Neural cell (in vitro differentiated cells): ENCODE results near the gene CFAP43. TPM values are rescaled to one million over a fixed set of nuclear protein-coding genes. Genes with fewer than 3 reads are reported as not detected.

Experiments
- H2AFZ ChIP-seq: fragments of 200-600, 300-800 bp; sonication (generic), shearing (Covaris generic); 2 replicates; pipeline ENCODE4 v1.6.0; 2014; ENCODE audit warnings: low read depth, mild to moderate bottlenecking, antibody characterized with exemption, low read length, moderate library complexity
- H3F3A ChIP-seq: fragments of 200-600 bp; shearing (Covaris generic); 2 replicates; pipeline ENCODE4 v1.6.1; 2016; ENCODE audit warnings: mild to moderate bottlenecking, moderate library complexity, mixed read lengths, antibody characterized with exemption, low read length; ENCODE audit not compliant: insufficient read depth, poor library complexity, severe bottlenecking
- H3K27ac ChIP-seq: fragments of 200-600, 300-800 bp; sonication (generic), shearing (Covaris generic); 2 replicates; pipeline ENCODE4 v1.5.1; 2014; ENCODE audit warnings: mild to moderate bottlenecking, low read length, moderate library complexity
- H3K27me3 ChIP-seq: fragments of 300-800, 200-600 bp; sonication (generic), shearing (Covaris generic); 2 replicates; pipeline ENCODE4 v1.6.0; 2014; ENCODE audit warnings: mild to moderate bottlenecking, low read depth, low read length, moderate library complexity; ENCODE audit not compliant: insufficient read depth
- H3K36me3 ChIP-seq: fragments of 300-800, 200-600 bp; sonication (generic), shearing (Covaris generic); 2 replicates; pipeline ENCODE4 v1.5.1; 2014; ENCODE audit warnings: mild to moderate bottlenecking, antibody characterized with exemption, low read length, moderate library complexity; ENCODE audit not compliant: insufficient read depth
- H3K4me2 ChIP-seq: fragments of 300-800, 200-600 bp; sonication (generic), shearing (Covaris generic); 2 replicates; pipeline ENCODE4 v1.6.0; 2014; ENCODE audit warnings: mild to moderate bottlenecking, low read length
- H3K4me3 ChIP-seq: fragments of 300-800, 200-600 bp; sonication (generic), shearing (Covaris generic); 2 replicates; pipeline ENCODE4 v1.5.1; 2014; ENCODE audit warnings: mild to moderate bottlenecking, low read length, moderate library complexity
- H3K79me2 ChIP-seq: fragments of 200-600 bp; shearing (Covaris generic); replicated peaks from 2 replicates; pipeline ENCODE4 v1.6.0; 2014; ENCODE audit warnings: mild to moderate bottlenecking, low read length, moderate library complexity; ENCODE audit not compliant: insufficient read depth
- H3K9ac ChIP-seq: fragments of 300-800, 200-600 bp; sonication (generic), shearing (Covaris generic); 2 replicates; pipeline ENCODE4 v1.6.1; 2016; ENCODE audit warnings: mild to moderate bottlenecking, low read length, mixed read lengths
- H3K9me2 ChIP-seq: fragments of 200-600 bp; shearing (Covaris generic); 2 replicates; pipeline ENCODE4 v1.6.1; 2016; ENCODE audit warnings: mild to moderate bottlenecking, low read length, mixed read lengths; ENCODE audit not compliant: insufficient read depth
- H3K9me3 ChIP-seq: fragments of 200-600, 300-800 bp; sonication (generic), shearing (Covaris generic); 2 replicates; pipeline ENCODE4 v1.6.1; 2016; ENCODE audit warnings: mild to moderate bottlenecking, mixed run types, low read length, moderate library complexity, mixed read lengths
- H4K20me1 ChIP-seq: fragments of 200-600 bp; shearing (Covaris generic); 2 replicates; pipeline ENCODE4 v1.6.1; 2016; ENCODE audit warnings: mild to moderate bottlenecking, mixed run types; ENCODE audit not compliant: insufficient read depth
- EP300 ChIP-seq: fragments of 450-650 bp; conservative IDR thresholded peaks from 2 replicates; pipeline ENCODE4 v1.6.1; 2014; ENCODE audit warnings: antibody characterized with exemption, mild to moderate bottlenecking, moderate library complexity; ENCODE audit not compliant: poor library complexity, severe bottlenecking
- EZH2 ChIP-seq: fragments of 200-600, 300-800 bp; shearing (Covaris generic), sonication (generic); IDR thresholded peaks from 2 replicates; pipeline ENCODE4 v1.6.1; 2014; ENCODE audit warnings: antibody characterized with exemption, low read length, borderline replicate concordance, mild to moderate bottlenecking; ENCODE audit not compliant: insufficient read depth, poor library complexity, severe bottlenecking
- MXI1 ChIP-seq: fragments of 450-650 bp; conservative IDR thresholded peaks from 2 replicates; pipeline ENCODE4 v1.6.1; 2014; ENCODE audit warnings: antibody characterized with exemption, mild to moderate bottlenecking; ENCODE audit not compliant: poor library complexity, severe bottlenecking
- POLR2AphosphoS5 ChIP-seq: IDR thresholded peaks from 2 replicates; pipeline ENCODE4 v1.6.1; 2012
- RAD21 ChIP-seq: fragments of 450-650 bp; conservative IDR thresholded peaks from 2 replicates; pipeline ENCODE4 v1.6.1; 2014; ENCODE audit warnings: antibody characterized with exemption, mild to moderate bottlenecking, moderate library complexity
- SMC3 ChIP-seq: fragments of 450-650 bp; conservative IDR thresholded peaks from 2 replicates; pipeline ENCODE4 v1.6.1; 2014; ENCODE audit warnings: antibody characterized with exemption, mild to moderate bottlenecking, moderate library complexity; ENCODE audit not compliant: poor library complexity
- TAF1 ChIP-seq: IDR thresholded peaks from 2 replicates; pipeline ENCODE4 v1.6.1; 2012; ENCODE audit warnings: low read depth
- polyA plus RNA-seq: library from polyadenylated mRNA; depleted of rRNA; stranded (reverse); fragments of >200 nt; gene quantifications from 2 replicates; pipeline ENCODE4 v1.2.3, GENCODE V29; 2014
- TF ChIP-seq, protein P1 (sequence below): fragments of 450-650 bp; IDR thresholded peaks from 2 replicates; pipeline ENCODE4 v1.5.1; 2014; ENCODE audit warnings: antibody characterized with exemption, mild to moderate bottlenecking, moderate library complexity; ENCODE audit not compliant: poor library complexity, severe bottlenecking
- TF ChIP-seq, protein P2 (sequence below): IDR thresholded peaks from 2 replicates; pipeline ENCODE4 v1.6.1; 2012; ENCODE audit warnings: borderline replicate concordance

Gene CFAP43
- polyA plus RNA-seq, 1 donor from 2014 or later = 5.0 TPM

DNA sequence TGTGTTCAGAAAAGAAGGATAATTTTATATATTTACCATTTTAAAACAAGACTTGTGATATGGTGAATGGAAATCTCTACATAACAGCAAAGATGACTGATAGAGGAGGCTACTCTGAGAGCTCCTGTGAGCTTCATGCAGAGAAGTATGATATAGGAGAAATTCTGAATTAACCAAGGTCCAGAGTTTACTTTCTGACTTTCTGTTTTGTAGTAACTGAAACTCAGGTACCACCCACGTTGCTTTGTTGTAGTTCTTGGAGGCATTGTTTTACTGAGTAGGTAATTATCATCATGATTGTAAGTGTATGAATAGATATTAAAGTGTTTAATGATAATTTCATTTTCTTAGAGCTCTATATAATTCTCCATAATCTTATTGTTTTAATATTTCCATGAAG lies 128.2 kb downstream of the CFAP43 start:
- no peak overlapping the region for H2AFZ ChIP-seq
- no peaks in the 10 kb centered on the region for H3K9me2 ChIP-seq
- no peak overlapping the region for H3K4me3 ChIP-seq
- H3F3A ChIP-seq = no peaks in the 10 kb centered on the region
- no peak overlapping the region for H3K4me2 ChIP-seq
- no peaks in the 10 kb centered on the region for H3K27me3 ChIP-seq
- TF ChIP-seq SMC3 = no peak
- TF ChIP-seq EP300 = no peak
- no peak for TF ChIP-seq POLR2AphosphoS5
- no peak for TF ChIP-seq MXI1
- TF ChIP-seq, protein P1, sequence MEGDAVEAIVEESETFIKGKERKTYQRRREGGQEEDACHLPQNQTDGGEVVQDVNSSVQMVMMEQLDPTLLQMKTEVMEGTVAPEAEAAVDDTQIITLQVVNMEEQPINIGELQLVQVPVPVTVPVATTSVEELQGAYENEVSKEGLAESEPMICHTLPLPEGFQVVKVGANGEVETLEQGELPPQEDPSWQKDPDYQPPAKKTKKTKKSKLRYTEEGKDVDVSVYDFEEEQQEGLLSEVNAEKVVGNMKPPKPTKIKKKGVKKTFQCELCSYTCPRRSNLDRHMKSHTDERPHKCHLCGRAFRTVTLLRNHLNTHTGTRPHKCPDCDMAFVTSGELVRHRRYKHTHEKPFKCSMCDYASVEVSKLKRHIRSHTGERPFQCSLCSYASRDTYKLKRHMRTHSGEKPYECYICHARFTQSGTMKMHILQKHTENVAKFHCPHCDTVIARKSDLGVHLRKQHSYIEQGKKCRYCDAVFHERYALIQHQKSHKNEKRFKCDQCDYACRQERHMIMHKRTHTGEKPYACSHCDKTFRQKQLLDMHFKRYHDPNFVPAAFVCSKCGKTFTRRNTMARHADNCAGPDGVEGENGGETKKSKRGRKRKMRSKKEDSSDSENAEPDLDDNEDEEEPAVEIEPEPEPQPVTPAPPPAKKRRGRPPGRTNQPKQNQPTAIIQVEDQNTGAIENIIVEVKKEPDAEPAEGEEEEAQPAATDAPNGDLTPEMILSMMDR = no peak
- no peak for TF ChIP-seq RAD21
- no peak for TF ChIP-seq EZH2
- TF ChIP-seq, protein P2, sequence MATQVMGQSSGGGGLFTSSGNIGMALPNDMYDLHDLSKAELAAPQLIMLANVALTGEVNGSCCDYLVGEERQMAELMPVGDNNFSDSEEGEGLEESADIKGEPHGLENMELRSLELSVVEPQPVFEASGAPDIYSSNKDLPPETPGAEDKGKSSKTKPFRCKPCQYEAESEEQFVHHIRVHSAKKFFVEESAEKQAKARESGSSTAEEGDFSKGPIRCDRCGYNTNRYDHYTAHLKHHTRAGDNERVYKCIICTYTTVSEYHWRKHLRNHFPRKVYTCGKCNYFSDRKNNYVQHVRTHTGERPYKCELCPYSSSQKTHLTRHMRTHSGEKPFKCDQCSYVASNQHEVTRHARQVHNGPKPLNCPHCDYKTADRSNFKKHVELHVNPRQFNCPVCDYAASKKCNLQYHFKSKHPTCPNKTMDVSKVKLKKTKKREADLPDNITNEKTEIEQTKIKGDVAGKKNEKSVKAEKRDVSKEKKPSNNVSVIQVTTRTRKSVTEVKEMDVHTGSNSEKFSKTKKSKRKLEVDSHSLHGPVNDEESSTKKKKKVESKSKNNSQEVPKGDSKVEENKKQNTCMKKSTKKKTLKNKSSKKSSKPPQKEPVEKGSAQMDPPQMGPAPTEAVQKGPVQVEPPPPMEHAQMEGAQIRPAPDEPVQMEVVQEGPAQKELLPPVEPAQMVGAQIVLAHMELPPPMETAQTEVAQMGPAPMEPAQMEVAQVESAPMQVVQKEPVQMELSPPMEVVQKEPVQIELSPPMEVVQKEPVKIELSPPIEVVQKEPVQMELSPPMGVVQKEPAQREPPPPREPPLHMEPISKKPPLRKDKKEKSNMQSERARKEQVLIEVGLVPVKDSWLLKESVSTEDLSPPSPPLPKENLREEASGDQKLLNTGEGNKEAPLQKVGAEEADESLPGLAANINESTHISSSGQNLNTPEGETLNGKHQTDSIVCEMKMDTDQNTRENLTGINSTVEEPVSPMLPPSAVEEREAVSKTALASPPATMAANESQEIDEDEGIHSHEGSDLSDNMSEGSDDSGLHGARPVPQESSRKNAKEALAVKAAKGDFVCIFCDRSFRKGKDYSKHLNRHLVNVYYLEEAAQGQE = no peak
- TF ChIP-seq TAF1 = no peak
- H3K9ac ChIP-seq = no peak overlapping the region
- no peaks in the 10 kb centered on the region for H4K20me1 ChIP-seq
- H3K27ac ChIP-seq = no peak overlapping the region
- H3K36me3 ChIP-seq = no peaks in the 10 kb centered on the region
- H3K79me2 ChIP-seq = no peaks in the 10 kb centered on the region
- H3K9me3 ChIP-seq = peaks cover 4% of the 10 kb centered on the region

DNA sequence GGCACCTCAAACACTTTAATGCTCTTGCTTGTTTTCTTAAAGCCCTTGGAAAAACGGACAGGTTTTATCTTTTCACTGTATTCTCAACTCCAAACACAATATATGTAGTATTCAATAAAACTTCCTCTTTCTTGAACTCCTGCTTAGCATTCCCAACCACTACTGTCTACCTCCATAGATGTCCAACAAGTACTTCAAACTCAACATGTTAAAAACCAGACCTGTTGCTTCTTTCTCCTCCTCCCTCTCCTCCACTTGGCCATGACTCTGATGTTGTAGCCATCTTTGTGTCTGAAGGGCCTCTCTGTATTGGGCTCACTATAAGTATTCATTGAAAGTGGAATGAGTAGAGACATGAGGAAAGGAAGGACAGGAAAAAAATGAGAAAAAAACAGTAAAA lies 130.3 kb downstream of the CFAP43 start:
- Histone ChIP-seq H3K4me3 (no peak overlapping the region), H3K36me3 (no peaks in the 10 kb centered on the region), H3K4me2 (no peak overlapping the region), H2AFZ (no peak overlapping the region), H3K9ac (no peak overlapping the region), H4K20me1 (no peaks in the 10 kb centered on the region), H3K27ac (no peak overlapping the region), H3K27me3 (no peaks in the 10 kb centered on the region), H3F3A (no peaks in the 10 kb centered on the region), H3K9me2 (no peaks in the 10 kb centered on the region), H3K9me3 (no peaks in the 10 kb centered on the region), H3K79me2 (no peaks in the 10 kb centered on the region)
- TF ChIP-seq EZH2 = no peak
- TF ChIP-seq, protein P1 = no peak
- TF ChIP-seq RAD21 = no peak
- no peak for TF ChIP-seq MXI1
- no peak for TF ChIP-seq SMC3
- no peak for TF ChIP-seq POLR2AphosphoS5
- TF ChIP-seq, protein P2 = no peak
- no peak for TF ChIP-seq EP300
- no peak for TF ChIP-seq TAF1
